PC-9 (cell line): ENCODE results near the gene RPAP3. TPM values are rescaled to one million over a fixed set of nuclear protein-coding genes. Genes with fewer than 3 reads are reported as not detected.

Experiments
- Bru-seq: library from RNA; stranded (reverse); fragments of 400-500 nt; gene quantifications from one replicate; lab custom pipeline; 2021; lab: Mats Ljungman, UMichigan
- BruChase-seq, 2 experiments: library from RNA; stranded (reverse); fragments of 400-500 nt; gene quantifications; one replicate each; lab custom pipeline; 2021; lab: Mats Ljungman, UMichigan
- BruUV-seq: library from RNA; stranded (reverse); fragments of 400-500 nt; replicated peaks from 2 replicates; lab custom pipeline; 2021; lab: Mats Ljungman, UMichigan
- CTCF ChIA-PET: fragments of 300-600 bp; sonication (Branson Sonifier 250); formaldehyde crosslinking; loops from one replicate; lab custom pipeline; 2022; ENCODE audit warnings: antibody characterized with exemption; lab: Charles Lee
- POLR2A ChIA-PET: fragments of 300-600 bp; sonication (Branson Sonifier 250); formaldehyde crosslinking; loops from one replicate; lab custom pipeline; 2022; ENCODE audit warnings: antibody characterized with exemption; ENCODE audit not compliant: unreplicated experiment; lab: Charles Lee
- DNase-seq, 2 experiments: peaks; one replicate each; pipeline versions ENCODE4 v3.0.0 to v3.0.0-alpha.2; 2015 to 2022; ENCODE audit warnings: mixed read lengths in 1 of 2
- H2AFZ ChIP-seq: fragments of 200-600 bp; sonication (generic); 2 replicates; pipeline ENCODE4 v1.8.1; 2017; ENCODE audit warnings: antibody characterized with exemption
- H3F3A ChIP-seq: fragments of 200-600 bp; sonication (generic); 2 replicates; pipeline ENCODE4 v1.8.1; 2017; ENCODE audit warnings: antibody characterized with exemption, mild to moderate bottlenecking, low read depth; ENCODE audit not compliant: insufficient read depth
- H3K27ac ChIP-seq: fragments of 200-600 bp; sonication (generic); 2 replicates; pipeline ENCODE4 v1.6.1; 2016; ENCODE audit warnings: mixed run types
- H3K27me3 ChIP-seq: fragments of 200-600 bp; sonication (generic); 2 replicates; pipeline ENCODE4 v1.6.1; 2016; ENCODE audit warnings: low read depth, mixed run types; ENCODE audit not compliant: insufficient read depth
- H3K36me3 ChIP-seq: fragments of 200-600 bp; sonication (generic); 2 replicates; pipeline ENCODE4 v1.6.1; 2016; ENCODE audit warnings: low read depth, mixed run types
- H3K4me1 ChIP-seq: fragments of 200-600 bp; sonication (generic); replicated peaks from 2 replicates; pipeline ENCODE4 v1.6.1; 2016; ENCODE audit warnings: mixed run types; ENCODE audit not compliant: insufficient read depth
- H3K4me2 ChIP-seq: fragments of 200-600 bp; sonication (generic); 2 replicates; pipeline ENCODE4 v1.6.1; 2017; ENCODE audit warnings: mixed run types
- H3K4me3 ChIP-seq: fragments of 200-600 bp; sonication (generic); 2 replicates; pipeline ENCODE4 v1.6.1; 2016; ENCODE audit warnings: mixed run types
- H3K79me2 ChIP-seq: fragments of 200-600 bp; sonication (generic); 2 replicates; pipeline ENCODE4 v1.6.1; 2017; ENCODE audit warnings: low read depth, mixed run types
- H3K9me2 ChIP-seq: fragments of 200-600 bp; sonication (generic); 2 replicates; pipeline ENCODE4 v1.8.1; 2017; ENCODE audit warnings: mild to moderate bottlenecking; ENCODE audit not compliant: insufficient read depth
- H3K9me3 ChIP-seq: fragments of 200-600 bp; sonication (generic); 2 replicates; pipeline ENCODE4 v1.8.1; 2016; ENCODE audit warnings: low read depth; ENCODE audit not compliant: insufficient read depth
- H4K20me1 ChIP-seq: fragments of 200-600 bp; sonication (generic); 2 replicates; pipeline ENCODE4 v1.8.1; 2017; ENCODE audit not compliant: insufficient read depth
- CTCF ChIP-seq: fragments of 200-600 bp; sonication (generic); conservative IDR thresholded peaks from 2 replicates; pipeline ENCODE4 v1.6.1; 2017; ENCODE audit warnings: mixed run types, antibody characterized with exemption, mild to moderate bottlenecking, moderate library complexity
- EZH2 ChIP-seq: fragments of 200-600 bp; sonication (generic); IDR thresholded peaks from 2 replicates; pipeline ENCODE4 v1.8.0; 2017; ENCODE audit warnings: antibody characterized with exemption, low read depth
- intact Hi-C: fragments of 100-400 bp; cut with micrococcal nuclease; formaldehyde crosslinking; loops from one replicate; pipeline ENCODE4 v1.10.0; 2022; ENCODE audit not compliant: unreplicated experiment
- long read RNA-seq: library from polyadenylated mRNA; stranded (forward); transcript quantifications from one replicate; pipeline ENCODE4 v2.0.0, GENCODE V29; 2022
- total RNA-seq: library from RNA; stranded (reverse); gene quantifications from 2 replicates; pipeline ENCODE4 v1.2.3, GENCODE V29; 2021

The RPAP3 gene
- total RNA-seq: 31.6 and 37.0 TPM in 2 replicates
- percentile 84 among the genes with signal in this experiment for Bru-seq, nascent RNA
- BruChase-seq, experiment 1, labeled RNA remaining after a 2-hour chase: percentile 87 among the genes with signal in this experiment
- BruChase-seq, experiment 2, labeled RNA remaining after a 6-hour chase: percentile 84 among the genes with signal in this experiment
- long read RNA-seq, full-length matches to known transcripts: 34 of 45 reads
- long read RNA-seq, partial matches to known transcripts: 7 of 45 reads
- long read RNA-seq, other reads (novel, unspliced or antisense): 4 of 45 reads

DNA sequence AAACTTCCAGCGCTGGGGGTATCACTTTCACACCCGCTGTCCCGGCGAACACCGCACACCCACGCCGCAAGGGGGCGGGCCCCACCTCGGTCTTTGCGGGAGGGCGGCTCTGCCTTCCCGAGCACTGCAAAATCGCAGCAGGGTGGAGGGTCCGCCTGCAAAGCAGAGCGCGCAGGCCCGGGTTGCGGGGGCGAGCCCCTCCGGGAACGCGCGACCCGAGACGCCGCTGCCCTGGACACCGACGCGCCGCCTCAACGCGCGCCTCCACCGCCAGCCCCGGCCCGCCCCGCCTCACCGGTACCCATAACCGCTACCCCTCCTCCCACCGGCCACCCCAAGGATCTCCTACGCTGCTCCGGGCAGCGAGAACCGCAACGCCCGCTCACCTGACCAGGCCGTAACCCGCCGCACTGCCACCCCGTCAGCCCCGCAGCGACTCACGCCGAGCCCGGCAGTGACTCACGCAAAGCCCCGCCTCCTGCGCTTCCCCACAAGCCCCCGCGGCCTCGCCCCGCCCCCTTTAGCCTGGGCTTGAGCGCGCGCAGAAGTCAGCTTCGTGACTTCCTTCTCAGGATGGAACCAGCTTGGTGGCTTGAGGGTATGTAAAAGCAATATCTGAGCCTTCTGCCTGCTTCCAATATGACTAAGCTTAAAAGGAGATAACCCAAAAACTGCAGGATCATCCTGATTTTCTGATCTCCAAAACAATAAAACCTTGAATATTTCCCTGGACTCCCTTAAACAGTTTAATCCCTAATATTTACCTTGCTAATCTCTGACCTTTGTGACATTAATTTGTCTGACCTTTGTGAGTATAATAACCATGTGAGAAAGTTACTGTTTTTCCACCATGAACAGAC is at the start of gene RPAP3:
Gene RPAP3, minus strand, starts transcription at position 465 of the 860 bp plus-strand sequence. CDS start 3,190 bp downstream, outside the sequence.
- TF ChIP-seq CTCF: peak; percentile 71
- TF ChIP-seq EZH2: no peak
- intact Hi-C loops: loop anchor here (5.0 kb wide), 1 partner anchor 327 kb away; no protein-coding TSS in a partner anchor
- no peaks in the 10 kb centered on the region for H3K27me3 ChIP-seq
- no peaks in the 10 kb centered on the region for H3K9me2 ChIP-seq
- ChIA-PET POLR2A (interaction anchor here (0.6 to 0.9 kb wide), 7 partner anchors 16 to 631 kb away, joined by 3 to 7 read pairs (median 4); partner anchors contain the start of genes ASB8 and VDR), CTCF (interaction anchor here (0.6 to 1.9 kb wide), 2 partner anchors 101 to 133 kb away, joined by 4 to 7 read pairs; no protein-coding TSS in a partner anchor)
- H3K9me3 ChIP-seq: no peaks in the 10 kb centered on the region
- H3K4me3 ChIP-seq: peak within 1 kb of the TSS; percentile 63
- peak within 1 kb of the TSS; percentile 81 for H2AFZ ChIP-seq
- 0 out of 2 replicates have a peak, but pooled peaks cover 5% of the 10 kb centered on the region for H4K20me1 ChIP-seq
- peaks cover 49% of the 10 kb centered on the region for H3K79me2 ChIP-seq
- peak within 1 kb of the TSS; percentile 80 for H3K4me2 ChIP-seq
- H3K36me3 ChIP-seq: peaks cover 6% of the 10 kb centered on the region
- BruUV-seq: TSS peak; percentile 48
- 0 out of 2 replicates have a peak, but pooled peaks cover 4% of the 10 kb centered on the region for H3F3A ChIP-seq
- H3K4me1 ChIP-seq: peaks cover 19% of the 10 kb centered on the region
- DNase-seq: peak; percentile 91 to 95
- peak within 1 kb of the TSS; percentile 79 for H3K27ac ChIP-seq

- no TSS peak for BruUV-seq
- no peaks in the 10 kb centered on the region for H3K9me2 ChIP-seq
- H3K4me3 ChIP-seq: no peak overlapping the region; the same call in 1 of the 2 replicates
- ChIA-PET CTCF (interaction anchor here (0.6 to 1.7 kb wide), 5 partner anchors 10 to 735 kb away, joined by 3 to 6 read pairs (median 4); partner anchors contain the start of gene SLC48A1), POLR2A (interaction anchor here (0.5 to 1.5 kb wide), 5 partner anchors 10 to 548 kb away, joined by 3 to 18 read pairs (median 3); partner anchors contain the start of gene HDAC7)
- DNase-seq: peak; percentile 80 to 81
- no peak overlapping the region for H2AFZ ChIP-seq
- H3F3A ChIP-seq: peaks cover 47% of the 10 kb centered on the region
- H3K4me2 ChIP-seq: peak overlapping the region; percentile 97
- TF ChIP-seq EZH2 (no peak), CTCF (no peak)
- intact Hi-C loops: loop anchor here (1.0 to 5.0 kb wide), 3 partner anchors 23 to 1373 kb away; no protein-coding TSS in a partner anchor
- H3K27ac ChIP-seq: peak overlapping the region; percentile 75
- H3K4me1 ChIP-seq: peaks cover 93% of the 10 kb centered on the region
- no peaks in the 10 kb centered on the region for H3K36me3 ChIP-seq
- H3K27me3 ChIP-seq: no peaks in the 10 kb centered on the region
- no peaks in the 10 kb centered on the region for H3K9me3 ChIP-seq
- H4K20me1 ChIP-seq: no peaks in the 10 kb centered on the region
- H3K79me2 ChIP-seq: peaks cover 16% of the 10 kb centered on the region; the same call in 1 of the 2 replicates
Measured at GRCh38 chr12:47754881-47755280, 49.1 kb upstream of the RPAP3 start.
